IPS-NIHi7 (cell line): ENCODE data around the gene SIL1.
"Not testable (repeated sequence)": the region's sequence is repeated elsewhere in the genome, so short reads cannot be mapped to it uniquely, and the experiment has no call there.

Experiments
- DNase-seq: peaks from one replicate; pipeline ENCODE4 v3.0.0; 2012; ENCODE audit warnings: mixed read lengths; ENCODE audit errors: extremely low spot score

The SIL1 gene

GRCh38 chr5:139197710-139198669 lies at the start of gene SIL1:
Gene SIL1, minus strand, starts transcription at chr5:139198368. Its CDS starts 70,525 bp downstream, at chr5:139127843.
- peak; percentile 100 for DNase-seq

- DNase-seq: peak; percentile 60
Observed at GRCh38 chr5:139246394-139246793, 48.2 kb upstream of the SIL1 start.

GRCh38 chr5:139245637-139246339 lies 47.6 kb upstream of the SIL1 start:
- no peak for DNase-seq

GRCh38 chr5:139243425-139243970 lies 45.3 kb upstream of the SIL1 start:
- DNase-seq: no peak

GRCh38 chr5:139241139-139241538 lies 43.0 kb upstream of the SIL1 start:
- no peak for DNase-seq

GRCh38 chr5:139236479-139236878 lies 38.3 kb upstream of the SIL1 start:
- no peak for DNase-seq

GRCh38 chr5:139232147-139232724 lies 34.1 kb upstream of the SIL1 start:
- no peak for DNase-seq

- no peak for DNase-seq
Observed at GRCh38 chr5:139228201-139228803, 30.1 kb upstream of the SIL1 start.

- no peak for DNase-seq
Observed at GRCh38 chr5:139226131-139226530, 28.0 kb upstream of the SIL1 start.

GRCh38 chr5:139223481-139223880 lies 25.3 kb upstream of the SIL1 start:
- no peak for DNase-seq

GRCh38 chr5:139222346-139222745 lies 24.2 kb upstream of the SIL1 start:
- DNase-seq: no peak

- not testable (repeated sequence) for DNase-seq
Observed at GRCh38 chr5:139218038-139218437, 19.9 kb upstream of the SIL1 start.

- DNase-seq: no peak
Observed at GRCh38 chr5:139215107-139215975, 17.2 kb upstream of the SIL1 start.

- DNase-seq: no peak
Observed at GRCh38 chr5:139214646-139215045, 16.5 kb upstream of the SIL1 start.

GRCh38 chr5:139212906-139213305 lies 14.7 kb upstream of the SIL1 start:
- no peak for DNase-seq

- DNase-seq: no peak
Observed at GRCh38 chr5:139212486-139212885, 14.3 kb upstream of the SIL1 start.

- no peak for DNase-seq
Observed at GRCh38 chr5:139210585-139210984, 12.4 kb upstream of the SIL1 start.

GRCh38 chr5:139207297-139208000 lies 9.3 kb upstream of the SIL1 start:
- DNase-seq: no peak

GRCh38 chr5:139205586-139205985 lies 7.4 kb upstream of the SIL1 start:
- DNase-seq: no peak

GRCh38 chr5:139205124-139205523 lies 7.0 kb upstream of the SIL1 start:
- no peak for DNase-seq
